Gastrocnemius medialis (tissue), 4 donors: ENCODE measurements around the gene GSAP.

Experiments used
- CTCF ChIP-seq, 5 experiments: fragments of 450-650 bp in 3 of 5; fragments of 200-600 bp in 2 of 5; sonication (generic) in 2 of 5; IDR thresholded peaks in 4 of 5; conservative IDR thresholded peaks in 1 of 5; 1 replicate in 4 of 5; 2 replicates in 1 of 5; pipeline ENCODE4 v1.5.1; 2016 to 2019; ENCODE audit warnings: antibody characterized with exemption in 5 of 5, mild to moderate bottlenecking in 3 of 5, moderate library complexity in 3 of 5
- POLR2A ChIP-seq, 2 donors: fragments of 450-650 bp; IDR thresholded peaks; one replicate each; pipeline ENCODE4 v1.6.1; 2017; ENCODE audit warnings: antibody characterized with exemption in 2 of 2, mild to moderate bottlenecking in 2 of 2, moderate library complexity in 2 of 2

GRCh38 chr7:77271766-77272165 lies 144.4 kb downstream of the GSAP start:
- TF ChIP-seq CTCF (IDR thresholded peaks at IDR 0.05 in 4 of 5, conservative IDR thresholded peaks at IDR 0.05 in 1 of 5): no peak
- no peak for TF ChIP-seq POLR2A (IDR thresholded peaks at IDR 0.05)
